OCI-LY3 (cell line): Measurements from ENCODE around the gene MARCKSL1.

Source experiments
- CTCF ChIP-seq: fragments of 200-600, 300-600 bp; sonication (generic); IDR thresholded peaks from 2 replicates; pipeline ENCODE4 v1.5.1; 2014; ENCODE audit warnings: antibody characterized with exemption, low read length, low read depth
- EZH2phosphoT487 ChIP-seq: fragments of 200-600 bp; shearing (Covaris generic); IDR thresholded peaks from 2 replicates; pipeline ENCODE4 v1.6.1; 2018; ENCODE audit warnings: antibody characterized with exemption, mixed run types, low read depth

GRCh38 chr1:32332290-32333079, 3.5 kb downstream of the MARCKSL1 start:
- TF ChIP-seq CTCF, result no peak
- no peak for TF ChIP-seq EZH2phosphoT487
